ENCODE results near the gene CNTN4.

DNA sequence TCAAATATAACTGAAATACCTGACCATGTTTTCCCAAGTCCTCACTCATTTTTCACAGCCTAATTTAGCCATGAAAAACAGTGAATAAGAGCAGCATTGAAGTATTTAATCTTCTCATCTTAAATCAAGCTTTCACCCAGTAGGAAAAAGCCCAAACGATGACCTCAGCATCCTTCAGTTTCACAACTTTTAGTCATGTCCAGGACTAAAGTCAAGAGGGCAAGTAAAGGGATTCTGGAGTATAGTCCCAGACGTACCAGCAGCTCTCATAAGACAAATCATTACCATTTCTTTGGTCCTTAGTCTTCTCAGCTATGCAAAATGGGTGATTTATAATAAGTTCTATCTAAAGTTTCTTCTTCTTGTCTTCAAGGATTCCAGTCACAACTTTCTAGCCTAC is 774.2 kb downstream of the CNTN4 start:
- no peak for TF ChIP-seq SUZ12 (IDR thresholded peaks at IDR 0.05; ENCODE audit: extremely low read depth, insufficient read depth, insufficient read length)
- no peak for TF ChIP-seq YY1 (IDR thresholded peaks at IDR 0.05; ENCODE audit: insufficient read depth, insufficient read length)
- TF ChIP-seq ZNF274 (IDR thresholded peaks at IDR 0.05; ENCODE audit: low read depth, low read length) = no peak
